HG03064 (cell line): ENCODE measurements around the gene CLDN18.

Source experiments
- ATAC-seq: cut with Tn5 transposase; IDR thresholded peaks from one replicate; pipeline ENCODE4 v1.9.1; 2021; ENCODE audit warnings: low read depth; ENCODE audit not compliant: unreplicated experiment

Gene CLDN18

DNA sequence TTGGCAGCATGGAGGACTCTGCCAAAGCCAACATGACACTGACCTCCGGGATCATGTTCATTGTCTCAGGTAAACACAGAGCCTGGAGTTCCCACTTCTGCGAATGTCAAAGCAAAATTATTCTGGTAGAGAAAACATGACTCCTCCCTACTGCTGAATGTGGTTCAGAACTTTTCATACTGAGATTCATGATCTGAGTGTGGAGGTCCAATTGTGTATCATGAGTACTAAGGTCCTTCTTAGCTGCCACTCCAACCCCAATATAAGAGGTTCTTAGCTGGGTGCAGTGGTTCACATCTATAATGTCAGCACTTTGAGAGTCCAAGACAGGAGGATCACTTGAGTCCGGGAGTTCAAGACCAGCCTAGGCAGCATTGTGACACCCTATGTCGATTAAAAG is 13.8 kb downstream of the CLDN18 start:
- no peak for ATAC-seq

DNA sequence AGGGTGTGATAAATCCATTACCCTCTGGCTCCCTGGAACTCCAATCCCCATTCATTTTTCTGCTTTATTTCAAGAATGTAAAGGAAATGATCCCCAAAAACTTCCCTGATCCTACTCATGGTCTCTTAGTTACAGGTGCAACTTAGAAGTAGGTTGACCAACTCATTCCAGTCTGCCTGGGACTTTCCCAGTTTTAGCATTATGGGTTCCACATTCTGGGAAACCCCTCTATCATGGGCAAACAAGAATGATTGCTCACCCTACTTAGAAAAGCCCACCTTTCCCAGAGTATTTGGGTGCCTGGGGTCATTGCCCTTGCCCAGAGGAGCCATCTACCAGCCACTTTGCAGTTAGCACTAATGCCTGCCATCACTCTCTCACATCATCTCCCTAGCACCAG is 15.6 kb downstream of the CLDN18 start:
- no peak for ATAC-seq

DNA sequence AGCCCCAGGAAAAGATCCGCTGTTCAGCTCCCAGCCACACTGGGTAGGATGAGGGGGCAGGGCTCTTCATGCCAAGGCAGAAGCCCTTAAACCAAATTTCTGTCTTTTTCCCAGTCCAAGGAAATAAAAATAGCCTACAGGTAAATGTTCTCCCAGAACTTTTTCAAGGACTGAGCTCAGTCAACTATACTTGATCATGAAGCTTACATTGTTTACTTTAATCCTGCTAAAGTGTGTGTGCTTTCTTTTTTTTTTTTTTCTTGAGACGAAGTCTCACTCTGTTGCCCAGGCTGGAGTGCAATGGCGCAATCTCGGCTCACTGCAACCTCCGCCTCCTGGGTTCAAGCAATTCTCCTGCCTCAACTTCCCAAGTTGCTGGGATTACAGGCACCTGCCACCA is 17.9 kb downstream of the CLDN18 start:
- ATAC-seq, result no peak

DNA sequence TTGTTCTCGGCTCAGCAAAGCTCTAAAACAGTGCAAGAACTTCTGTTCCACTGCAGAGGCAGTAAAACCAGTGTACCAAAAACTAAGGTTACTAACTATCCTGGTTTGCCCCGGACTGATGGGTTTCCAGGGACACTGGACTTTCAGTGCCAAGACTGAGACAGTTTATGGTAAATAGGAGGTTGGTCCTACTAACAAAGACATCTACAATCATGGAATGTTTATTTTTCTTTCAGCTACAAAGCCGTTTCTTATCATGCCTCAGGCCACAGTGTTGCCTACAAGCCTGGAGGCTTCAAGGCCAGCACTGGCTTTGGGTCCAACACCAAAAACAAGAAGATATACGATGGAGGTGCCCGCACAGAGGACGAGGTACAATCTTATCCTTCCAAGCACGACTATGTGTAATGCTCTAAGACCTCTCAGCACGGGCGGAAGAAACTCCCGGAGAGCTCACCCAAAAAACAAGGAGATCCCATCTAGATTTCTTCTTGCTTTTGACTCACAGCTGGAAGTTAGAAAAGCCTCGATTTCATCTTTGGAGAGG is 20.8 kb downstream of the CLDN18 start:
- no peak for ATAC-seq

DNA sequence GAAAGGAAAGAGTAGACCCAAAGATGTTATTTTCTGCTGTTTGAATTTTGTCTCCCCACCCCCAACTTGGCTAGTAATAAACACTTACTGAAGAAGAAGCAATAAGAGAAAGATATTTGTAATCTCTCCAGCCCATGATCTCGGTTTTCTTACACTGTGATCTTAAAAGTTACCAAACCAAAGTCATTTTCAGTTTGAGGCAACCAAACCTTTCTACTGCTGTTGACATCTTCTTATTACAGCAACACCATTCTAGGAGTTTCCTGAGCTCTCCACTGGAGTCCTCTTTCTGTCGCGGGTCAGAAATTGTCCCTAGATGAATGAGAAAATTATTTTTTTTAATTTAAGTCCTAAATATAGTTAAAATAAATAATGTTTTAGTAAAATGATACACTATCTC is 21.6 kb downstream of the CLDN18 start:
- no peak for ATAC-seq

DNA sequence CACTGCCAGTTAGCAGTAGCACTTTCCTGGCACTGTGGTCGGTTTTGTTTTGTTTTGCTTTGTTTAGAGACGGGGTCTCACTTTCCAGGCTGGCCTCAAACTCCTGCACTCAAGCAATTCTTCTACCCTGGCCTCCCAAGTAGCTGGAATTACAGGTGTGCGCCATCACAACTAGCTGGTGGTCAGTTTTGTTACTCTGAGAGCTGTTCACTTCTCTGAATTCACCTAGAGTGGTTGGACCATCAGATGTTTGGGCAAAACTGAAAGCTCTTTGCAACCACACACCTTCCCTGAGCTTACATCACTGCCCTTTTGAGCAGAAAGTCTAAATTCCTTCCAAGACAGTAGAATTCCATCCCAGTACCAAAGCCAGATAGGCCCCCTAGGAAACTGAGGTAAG is 22.6 kb downstream of the CLDN18 start:
- peak; percentile 48 for ATAC-seq

DNA sequence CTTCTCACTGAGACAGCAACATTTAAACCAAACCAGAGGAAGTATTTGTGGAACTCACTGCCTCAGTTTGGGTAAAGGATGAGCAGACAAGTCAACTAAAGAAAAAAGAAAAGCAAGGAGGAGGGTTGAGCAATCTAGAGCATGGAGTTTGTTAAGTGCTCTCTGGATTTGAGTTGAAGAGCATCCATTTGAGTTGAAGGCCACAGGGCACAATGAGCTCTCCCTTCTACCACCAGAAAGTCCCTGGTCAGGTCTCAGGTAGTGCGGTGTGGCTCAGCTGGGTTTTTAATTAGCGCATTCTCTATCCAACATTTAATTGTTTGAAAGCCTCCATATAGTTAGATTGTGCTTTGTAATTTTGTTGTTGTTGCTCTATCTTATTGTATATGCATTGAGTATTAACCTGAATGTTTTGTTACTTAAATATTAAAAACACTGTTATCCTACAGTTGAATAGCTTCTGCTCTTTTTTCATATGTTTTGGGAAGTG is 23.3 kb downstream of the CLDN18 start:
- ATAC-seq, result no peak

DNA sequence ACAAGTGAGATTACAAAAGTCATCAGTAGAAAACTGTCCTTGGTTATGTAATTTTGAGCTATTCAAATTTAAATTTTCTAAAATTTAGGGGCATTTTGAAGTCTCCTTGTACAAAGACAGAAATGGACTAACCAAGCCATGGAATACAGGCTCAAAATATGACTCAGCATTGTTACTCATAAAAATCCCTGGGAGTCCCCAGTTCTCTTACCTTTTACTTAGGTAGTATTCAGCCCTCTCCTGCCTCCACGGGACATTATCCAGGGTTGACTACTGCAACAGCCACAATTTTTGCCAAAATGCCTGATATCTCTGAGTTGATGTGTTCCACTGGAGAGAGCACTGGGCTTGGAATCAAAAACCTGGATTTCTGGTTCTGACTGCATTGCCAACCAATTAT is 25.0 kb downstream of the CLDN18 start:
- ATAC-seq, result no peak

DNA sequence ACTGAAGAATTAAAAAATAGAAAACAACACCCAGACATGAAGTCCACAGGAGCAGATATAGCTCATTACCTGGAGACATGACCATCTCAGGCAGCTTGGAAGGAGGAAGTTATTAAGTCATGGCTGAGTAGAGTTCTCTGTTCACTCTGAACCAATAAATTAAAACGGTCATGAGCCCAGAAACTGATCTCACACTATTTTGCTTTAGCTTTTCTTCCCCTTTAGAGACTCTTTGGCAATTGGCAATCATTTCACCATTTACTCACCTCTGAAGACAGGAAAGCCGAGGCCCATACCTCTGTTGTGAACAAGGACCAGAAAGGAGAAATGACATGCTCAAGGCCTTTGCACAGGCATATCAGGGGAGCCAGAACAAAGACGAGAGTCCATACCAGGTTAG is 26.6 kb downstream of the CLDN18 start:
- ATAC-seq, result no peak

DNA sequence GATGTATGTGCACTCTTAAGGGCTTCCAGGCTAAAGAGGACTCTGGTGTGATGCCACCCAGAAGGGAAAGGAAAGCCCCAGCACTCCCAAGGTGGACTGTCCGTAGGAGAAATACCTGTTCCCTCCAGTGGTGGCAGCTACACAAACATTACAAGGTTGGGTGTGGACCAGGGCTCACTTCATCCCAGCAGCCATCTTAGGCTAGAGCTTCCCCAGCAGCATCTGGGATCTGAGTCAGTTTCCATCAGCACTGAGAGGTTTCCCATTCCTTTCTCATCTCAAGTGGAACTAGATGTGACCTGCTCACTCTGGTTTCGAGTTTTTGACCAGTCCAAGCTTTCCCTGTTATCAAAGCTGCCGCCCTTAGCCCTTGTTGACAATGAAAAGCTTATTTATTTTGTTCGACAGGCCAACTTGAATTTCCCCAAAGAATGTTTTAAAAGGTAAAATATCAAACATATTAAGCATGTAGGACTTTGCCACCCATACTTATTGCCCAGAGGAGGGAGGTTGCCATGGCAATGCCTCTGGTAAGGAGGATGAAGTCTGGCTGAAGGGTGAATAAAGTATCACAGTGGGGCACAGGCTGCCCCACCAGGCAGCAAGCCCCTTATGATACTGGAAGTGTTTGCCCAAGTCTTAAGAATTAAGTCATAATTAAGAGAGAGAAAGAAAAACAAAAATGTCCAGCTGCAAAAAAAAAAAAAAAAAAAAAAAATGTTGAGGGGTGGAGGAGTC is 28.9 kb downstream of the CLDN18 start:
- ATAC-seq, result no peak

DNA sequence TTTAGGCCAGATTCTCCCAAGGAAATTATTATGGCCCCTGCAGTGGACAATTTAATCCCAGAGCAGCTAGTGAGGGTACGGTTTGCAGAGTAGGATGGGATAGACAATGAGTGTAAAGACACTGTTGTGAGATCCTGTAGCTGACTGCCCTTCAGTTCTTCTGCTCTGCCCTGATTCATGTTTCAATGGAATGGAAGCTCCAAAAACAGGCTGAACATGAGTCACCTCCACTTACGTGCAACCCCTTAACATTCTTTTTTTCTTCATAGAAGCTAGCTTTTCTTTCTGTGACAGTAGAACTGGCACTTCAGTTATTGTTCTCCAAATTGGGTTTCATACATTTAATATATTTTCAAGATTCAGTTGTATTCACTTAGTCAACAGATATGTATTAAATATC is 32.1 kb downstream of the CLDN18 start:
- no peak for ATAC-seq

DNA sequence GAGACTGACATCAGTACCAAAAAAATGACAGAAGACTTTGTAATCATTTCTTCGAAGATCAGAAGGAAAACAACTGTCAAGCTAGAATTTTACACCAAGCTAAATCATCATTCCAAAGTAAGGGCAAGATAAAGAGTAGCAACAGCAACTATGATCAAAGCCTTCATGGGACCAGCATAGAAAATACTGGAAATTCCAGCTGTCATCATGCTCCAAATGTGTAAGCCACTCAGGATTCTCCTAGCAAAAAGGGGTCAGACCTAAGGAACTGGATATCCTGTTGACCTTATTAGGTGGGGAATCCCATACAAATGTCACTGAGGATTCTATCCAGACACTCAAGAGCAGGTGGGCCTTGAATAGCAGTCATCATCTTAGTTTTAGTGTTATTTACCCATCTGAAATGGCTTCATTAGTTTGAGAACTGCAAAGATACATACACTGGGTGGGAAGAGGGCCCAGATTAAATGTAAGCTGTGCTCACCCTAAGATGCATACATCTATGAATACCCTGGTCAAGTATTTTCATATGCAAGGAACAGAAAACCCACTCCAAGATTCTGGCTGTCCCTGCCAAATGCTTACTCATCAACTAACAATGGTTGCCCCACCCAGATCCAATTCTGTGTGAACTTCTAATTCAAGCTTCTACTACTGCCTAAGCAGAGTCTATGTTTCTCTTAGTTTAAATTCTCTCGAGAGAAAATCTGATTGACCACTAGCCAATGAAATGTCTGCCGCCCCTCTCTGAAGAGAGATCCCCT is 33.5 kb downstream of the CLDN18 start:
- no peak for ATAC-seq

DNA sequence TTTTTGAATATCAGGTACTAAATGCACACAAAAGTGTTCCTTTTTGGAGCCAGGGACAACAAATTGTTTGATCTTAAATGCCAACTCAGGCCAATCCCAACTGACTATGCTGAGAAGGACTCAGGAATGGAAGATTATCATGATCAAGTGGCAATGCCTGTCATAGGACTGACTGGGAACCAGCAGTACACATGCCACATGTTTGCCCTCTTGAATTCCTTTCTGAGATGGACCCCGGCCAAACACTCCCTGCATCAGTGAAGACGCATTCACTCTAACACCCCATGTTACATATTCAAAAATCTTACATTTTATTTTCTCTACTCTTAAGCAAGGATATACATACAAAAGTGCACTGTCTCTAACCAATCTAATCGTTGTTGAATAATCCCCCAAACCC is 36.1 kb downstream of the CLDN18 start:
- no peak for ATAC-seq

DNA sequence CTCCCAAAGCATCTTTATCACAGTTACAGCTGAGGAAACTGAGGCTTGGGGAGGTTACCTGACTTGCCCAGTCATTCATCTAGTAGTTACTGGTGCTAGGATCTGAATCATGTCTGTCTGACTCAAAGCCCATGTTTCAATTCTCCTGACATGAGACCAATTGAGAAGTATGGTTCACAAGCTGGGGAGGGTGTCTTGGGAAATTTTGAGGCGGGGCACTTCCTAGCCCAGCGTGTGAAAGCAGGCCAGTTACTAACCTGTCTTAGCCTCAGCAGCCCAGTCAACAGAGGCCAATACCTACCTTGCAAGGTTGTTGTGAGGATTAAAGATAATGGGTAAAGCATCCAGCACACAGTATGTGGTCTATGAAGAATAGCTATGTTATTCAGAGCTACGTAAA is 37.0 kb downstream of the CLDN18 start:
- no peak for ATAC-seq

DNA sequence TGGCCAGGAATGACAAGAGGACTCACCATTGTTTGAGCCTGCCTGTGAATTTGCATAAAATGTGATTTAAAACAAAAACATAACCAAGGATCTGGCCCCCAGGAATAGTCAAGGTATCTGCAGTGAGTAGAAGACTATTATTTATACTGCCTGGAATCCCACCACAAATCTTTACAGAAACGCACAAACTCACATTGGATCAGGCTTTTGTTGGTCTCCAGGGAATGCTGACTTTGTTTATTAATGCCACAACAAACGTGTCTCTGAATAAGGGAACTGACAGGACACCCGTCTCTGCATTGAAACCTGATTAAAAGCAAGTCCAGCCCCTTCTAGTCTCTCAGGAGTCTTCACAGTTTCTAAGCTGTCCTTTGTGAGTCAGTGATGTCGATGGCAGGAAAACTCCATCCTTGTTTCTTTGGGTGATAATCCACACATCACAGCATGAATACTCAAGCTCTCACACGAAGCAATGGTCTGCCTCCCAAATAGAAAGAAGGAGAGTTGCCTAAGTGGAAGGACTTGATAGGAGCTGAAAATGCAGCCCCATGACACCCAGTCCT is 37.7 kb downstream of the CLDN18 start:
- ATAC-seq, result no peak

DNA sequence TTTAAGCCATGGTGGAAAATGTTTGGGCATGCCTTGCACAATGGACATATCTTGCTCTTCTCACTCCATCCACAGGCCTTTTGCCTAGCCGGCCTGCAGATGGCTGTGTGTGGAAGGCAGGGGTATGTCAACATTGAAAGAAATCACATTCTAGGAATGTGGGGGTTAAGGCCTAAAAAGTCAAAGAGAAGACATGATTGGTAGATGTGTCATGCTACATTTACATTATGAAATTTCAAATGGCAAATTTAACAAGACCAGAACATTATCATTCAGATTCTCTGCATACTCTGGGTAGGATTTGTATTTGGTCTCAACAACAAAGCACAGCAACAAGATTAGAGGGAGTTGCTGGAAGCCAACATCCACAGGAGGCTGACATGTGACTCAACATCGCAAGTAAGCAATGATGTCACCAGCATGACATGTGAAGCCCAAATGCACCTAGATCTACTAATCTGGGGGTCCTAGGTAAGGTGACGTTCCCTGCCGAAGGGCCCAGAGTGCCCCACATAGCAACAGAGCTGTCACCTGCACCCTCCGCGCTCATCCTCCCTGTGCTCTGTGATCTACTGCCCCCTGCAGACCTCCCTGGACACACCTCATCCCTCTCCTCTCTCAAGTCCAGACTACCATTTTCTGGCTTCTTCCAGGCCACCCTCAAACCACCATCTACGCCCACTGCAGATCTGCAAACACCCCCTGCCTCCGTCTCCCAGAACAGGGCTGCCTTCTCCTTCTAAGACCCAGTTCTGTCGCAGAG is 39.4 kb downstream of the CLDN18 start:
- no peak for ATAC-seq

DNA sequence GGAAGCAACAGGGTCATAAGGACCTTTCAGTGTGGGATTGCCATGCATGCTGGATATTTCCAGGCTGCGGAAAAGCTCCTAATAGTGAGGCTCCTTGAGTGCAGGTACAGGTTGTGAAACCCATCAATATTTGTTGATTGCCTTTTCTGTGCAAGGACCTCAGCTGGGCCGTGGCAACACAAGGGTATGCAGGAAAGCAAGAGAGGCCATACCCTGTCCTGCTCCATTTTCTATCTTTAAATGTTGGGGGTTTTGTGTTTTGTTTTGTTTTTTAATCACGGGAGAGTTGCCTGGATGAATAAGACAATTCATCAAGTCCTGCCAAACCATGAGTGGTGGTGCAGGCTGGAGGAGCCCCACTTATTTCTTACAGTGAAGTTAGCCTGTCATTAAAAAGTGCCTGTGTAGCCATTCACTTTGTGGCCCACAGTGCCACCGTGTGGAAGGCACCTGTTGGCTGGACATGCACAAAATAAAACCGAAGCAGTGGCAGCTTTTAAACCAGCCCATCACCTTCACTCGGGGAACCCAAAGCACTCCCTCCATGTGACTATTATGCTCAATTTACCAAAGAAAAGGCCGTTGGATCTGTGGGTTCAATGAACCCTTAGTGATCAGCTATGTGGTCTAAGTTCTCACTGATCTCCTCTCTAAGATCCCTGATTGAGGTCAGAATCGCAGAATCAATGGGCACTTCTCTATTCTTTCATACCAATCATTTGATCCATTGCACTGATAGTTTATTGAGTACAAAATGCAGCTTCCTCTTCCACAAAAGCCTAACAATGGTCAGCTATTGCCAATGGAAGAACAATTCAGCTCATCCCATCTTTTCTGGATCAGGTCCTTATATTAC is 42.2 kb downstream of the CLDN18 start:
- no peak for ATAC-seq

DNA sequence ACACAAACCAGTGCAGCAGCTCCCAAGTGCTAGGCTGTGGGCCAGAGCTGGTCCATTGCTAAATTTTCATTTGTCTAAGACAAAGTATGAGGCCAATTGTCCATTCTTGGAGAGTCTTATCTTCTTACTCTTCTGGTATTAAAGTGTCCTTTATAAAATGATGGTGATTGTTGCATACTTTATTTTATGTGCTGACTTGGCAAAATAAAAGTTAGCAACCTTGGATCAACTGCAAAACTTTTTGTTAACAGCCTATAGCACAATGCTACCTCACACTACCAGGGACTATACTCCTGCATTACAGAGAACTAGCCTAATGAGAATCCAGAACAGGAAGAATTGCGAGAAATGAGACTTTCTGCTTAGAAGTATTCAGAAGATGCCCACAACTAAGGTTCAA is 44.1 kb downstream of the CLDN18 start:
- ATAC-seq, result no peak

DNA sequence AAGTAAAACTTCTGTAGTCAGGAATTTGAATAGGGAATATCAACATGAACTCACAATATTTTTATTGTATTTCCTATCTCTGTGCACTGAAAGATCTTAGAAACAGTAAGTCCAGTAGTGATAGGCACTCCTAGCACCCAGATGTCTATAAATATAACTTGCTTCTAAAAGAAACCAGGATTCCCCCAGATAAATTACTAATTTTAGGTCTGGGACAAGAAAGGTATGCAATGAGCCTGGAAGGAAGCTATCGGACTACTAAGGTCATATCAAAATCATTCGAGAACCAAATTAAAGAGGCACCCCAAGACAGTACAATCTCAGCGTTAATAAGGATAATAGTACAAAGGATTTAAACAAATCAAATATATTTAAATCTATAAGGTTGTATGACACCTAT is 47.4 kb downstream of the CLDN18 start:
- ATAC-seq, result no peak

DNA sequence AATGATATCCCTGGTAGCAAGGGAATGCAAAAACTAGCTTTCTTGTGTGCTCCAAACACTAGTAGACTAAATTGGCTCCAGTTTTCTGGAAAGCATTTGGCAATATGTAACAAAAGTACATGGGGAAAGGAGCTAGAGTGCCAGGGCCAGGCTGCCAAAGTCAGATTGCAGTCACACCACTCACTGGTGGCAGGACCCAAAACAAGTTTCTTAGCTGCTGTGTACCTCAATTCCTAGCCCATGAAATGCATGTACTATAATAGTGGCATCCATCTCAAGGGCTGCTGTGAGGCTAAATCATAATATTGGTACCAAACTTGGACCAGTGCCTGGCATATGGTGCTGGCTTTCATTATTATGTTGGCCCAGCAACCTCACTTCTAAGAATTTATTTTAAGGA is 49.3 kb downstream of the CLDN18 start:
- no peak for ATAC-seq
